IPS-NIHi7 (cell line): ENCODE measurements around the gene RAP1GAP.

ENCODE experiments used
- DNase-seq: peaks from one replicate; pipeline ENCODE4 v3.0.0; 2012; ENCODE audit warnings: mixed read lengths; ENCODE audit errors: extremely low spot score

The RAP1GAP gene

GRCh38 chr1:21669258-21670058 lies at the start of gene RAP1GAP:
Gene RAP1GAP (minus strand): TSS chr1:21669357. CDS start chr1:21620032, 49,325 bp downstream.
- peak; percentile 74 for DNase-seq

- DNase-seq = no peak
These were observed 47.0 kb upstream of the RAP1GAP start for GRCh38 chr1:21716169-21716568.

- DNase-seq = no peak
These were observed 38.7 kb upstream of the RAP1GAP start for GRCh38 chr1:21707891-21708290.

GRCh38 chr1:21707086-21707840 lies 38.1 kb upstream of the RAP1GAP start:
- no peak for DNase-seq

- peak; percentile 77 for DNase-seq
These were observed 37.1 kb upstream of the RAP1GAP start for GRCh38 chr1:21706151-21706835.

- no peak for DNase-seq
These were observed 36.3 kb upstream of the RAP1GAP start for GRCh38 chr1:21705303-21705980.

GRCh38 chr1:21704145-21704544 lies 35.0 kb upstream of the RAP1GAP start:
- DNase-seq = no peak

- DNase-seq = peak; percentile 27
These were observed 34.3 kb upstream of the RAP1GAP start for GRCh38 chr1:21703318-21703963.

- no peak for DNase-seq
These were observed 33.6 kb upstream of the RAP1GAP start for GRCh38 chr1:21702780-21703179.

GRCh38 chr1:21701401-21701800 lies 32.2 kb upstream of the RAP1GAP start:
- DNase-seq = no peak

GRCh38 chr1:21700094-21700493 lies 30.9 kb upstream of the RAP1GAP start:
- DNase-seq = no peak

GRCh38 chr1:21696931-21697330 lies 27.8 kb upstream of the RAP1GAP start:
- no peak for DNase-seq

- no peak for DNase-seq
These were observed 24.6 kb upstream of the RAP1GAP start for GRCh38 chr1:21693732-21694131.

- DNase-seq = no peak
These were observed 22.6 kb upstream of the RAP1GAP start for GRCh38 chr1:21691739-21692138.

GRCh38 chr1:21689661-21690372 lies 20.7 kb upstream of the RAP1GAP start:
- no peak for DNase-seq

GRCh38 chr1:21687081-21687529 lies 17.9 kb upstream of the RAP1GAP start:
- no peak for DNase-seq

- DNase-seq = no peak
These were observed 17.0 kb upstream of the RAP1GAP start for GRCh38 chr1:21685946-21686678.

- no peak for DNase-seq
These were observed 12.3 kb upstream of the RAP1GAP start for GRCh38 chr1:21681426-21681825.

GRCh38 chr1:21680918-21681317 lies 11.8 kb upstream of the RAP1GAP start:
- no peak for DNase-seq

- no peak for DNase-seq
These were observed 11.2 kb upstream of the RAP1GAP start for GRCh38 chr1:21680381-21680780.
